Colonic mucosa (tissue), 4 donors: Measurements from ENCODE around the gene EFHC1. TPM values are rescaled to one million over a fixed set of nuclear protein-coding genes. Genes with fewer than 3 reads are reported as not detected.

Source experiments
- DNase-seq: peaks from one replicate; pipeline ENCODE4 v3.0.0-alpha.2; 2020
- H3K27ac ChIP-seq: fragments of 200-600 bp; one replicate; pipeline ENCODE4 v1.8.0; 2021
- H3K27me3 ChIP-seq: fragments of 200-600 bp; one replicate; pipeline ENCODE4 v1.8.0; 2021
- H3K36me3 ChIP-seq: fragments of 200-600 bp; one replicate; pipeline ENCODE4 v1.8.0; 2021
- H3K4me1 ChIP-seq: fragments of 200-600 bp; one replicate; pipeline ENCODE4 v1.8.0; 2021; ENCODE audit warnings: mild to moderate bottlenecking
- H3K4me3 ChIP-seq: fragments of 200-600 bp; one replicate; pipeline ENCODE4 v1.8.0; 2021
- H3K9ac ChIP-seq, 2 donors: one replicate each; pipeline ENCODE4 v1.7.0; 2013; ENCODE audit warnings: control low read depth in 2 of 2, low read depth in 2 of 2, low read length in 2 of 2
- H3K9me3 ChIP-seq: fragments of 200-600 bp; one replicate; pipeline ENCODE4 v1.8.0; 2021
- intact Hi-C: fragments of 100-400 bp; cut with DNase I; formaldehyde crosslinking; loops from one replicate; pipeline ENCODE4 v1.14.1; 2022
- total RNA-seq, 2 donors: library from RNA; stranded (reverse); fragmentation: NEBNext Ultra II Directional in 1 of 2; extraction: Animal tissue kit (Norgen Biotek cat#: 25700) in 1 of 2; gene quantifications; one replicate each; pipeline ENCODE4 v1.2.1, GENCODE V29; 2021
- TF ChIP-seq, protein P1 (sequence below): fragments of 200-600 bp; IDR thresholded peaks from one replicate; pipeline ENCODE4 v1.8.0; 2022; ENCODE audit warnings: antibody characterized with exemption, mild to moderate bottlenecking
- donor health status: healthy.
- donor health status: DM: no; HTN: no; CAD: no.
- donor health status: DM: no; HTN: no; CAD: no.

Gene EFHC1
- total RNA-seq, 2 donors from 2014 or later = 6.2 to 9.5 TPM

DNA sequence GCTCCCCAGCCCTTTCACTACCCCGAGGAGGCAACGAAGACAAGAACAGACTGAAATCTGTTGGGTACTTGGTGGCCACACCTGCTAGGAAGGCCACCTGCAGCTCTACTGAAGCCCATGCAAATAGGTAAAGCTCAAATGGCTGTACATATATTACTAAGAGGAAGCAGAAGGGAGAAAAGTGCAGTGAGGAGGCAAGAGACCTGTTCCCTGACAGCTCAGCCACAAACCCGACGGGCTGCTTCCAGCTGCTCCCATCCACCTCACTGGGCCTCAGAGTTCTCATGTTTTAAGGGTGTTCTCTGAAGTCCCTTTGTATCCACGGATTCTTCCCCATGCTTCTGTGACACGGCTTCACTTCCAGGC is 132.1 kb downstream of the EFHC1 start:
- intact Hi-C loops = loop anchor here (1.0 kb wide), 1 partner anchor 22 kb away; no protein-coding TSS in a partner anchor
- no peaks in the 10 kb centered on the region for H3K36me3 ChIP-seq
- H3K9ac ChIP-seq = peak overlapping the region in 1 of 2 donors; percentile 7
- H3K4me1 ChIP-seq = peaks cover 30% of the 10 kb centered on the region
- no peak for DNase-seq
- no peak overlapping the region for H3K4me3 ChIP-seq
- TF ChIP-seq, protein P1, sequence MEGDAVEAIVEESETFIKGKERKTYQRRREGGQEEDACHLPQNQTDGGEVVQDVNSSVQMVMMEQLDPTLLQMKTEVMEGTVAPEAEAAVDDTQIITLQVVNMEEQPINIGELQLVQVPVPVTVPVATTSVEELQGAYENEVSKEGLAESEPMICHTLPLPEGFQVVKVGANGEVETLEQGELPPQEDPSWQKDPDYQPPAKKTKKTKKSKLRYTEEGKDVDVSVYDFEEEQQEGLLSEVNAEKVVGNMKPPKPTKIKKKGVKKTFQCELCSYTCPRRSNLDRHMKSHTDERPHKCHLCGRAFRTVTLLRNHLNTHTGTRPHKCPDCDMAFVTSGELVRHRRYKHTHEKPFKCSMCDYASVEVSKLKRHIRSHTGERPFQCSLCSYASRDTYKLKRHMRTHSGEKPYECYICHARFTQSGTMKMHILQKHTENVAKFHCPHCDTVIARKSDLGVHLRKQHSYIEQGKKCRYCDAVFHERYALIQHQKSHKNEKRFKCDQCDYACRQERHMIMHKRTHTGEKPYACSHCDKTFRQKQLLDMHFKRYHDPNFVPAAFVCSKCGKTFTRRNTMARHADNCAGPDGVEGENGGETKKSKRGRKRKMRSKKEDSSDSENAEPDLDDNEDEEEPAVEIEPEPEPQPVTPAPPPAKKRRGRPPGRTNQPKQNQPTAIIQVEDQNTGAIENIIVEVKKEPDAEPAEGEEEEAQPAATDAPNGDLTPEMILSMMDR = no peak
- H3K27me3 ChIP-seq = no peaks in the 10 kb centered on the region
- peak overlapping the region; percentile 49 for H3K27ac ChIP-seq
- no peaks in the 10 kb centered on the region for H3K9me3 ChIP-seq

DNA sequence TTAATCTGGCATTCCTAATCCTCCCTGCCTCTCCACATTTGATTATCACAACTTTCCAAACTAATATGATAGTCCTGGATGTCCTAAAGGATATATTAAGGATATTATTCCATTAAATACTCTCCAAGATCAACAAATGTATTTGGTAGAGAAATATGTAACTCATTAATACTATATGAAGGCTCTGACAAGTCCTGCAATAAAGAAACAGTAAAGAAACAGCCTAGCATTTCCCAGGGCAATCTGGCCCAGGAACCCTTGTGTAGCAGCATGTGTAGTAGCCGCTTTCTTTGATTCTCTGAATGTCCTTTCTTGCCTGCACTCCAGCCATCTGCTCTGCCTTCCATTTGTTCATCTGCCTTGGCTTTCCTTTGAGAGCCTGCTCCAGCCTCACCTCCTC is 133.0 kb downstream of the EFHC1 start:
- Histone ChIP-seq H3K9me3 (no peaks in the 10 kb centered on the region), H3K4me3 (no peak overlapping the region), H3K9ac (no peak overlapping the region), H3K36me3 (no peaks in the 10 kb centered on the region), H3K27ac (no peak overlapping the region), H3K27me3 (no peaks in the 10 kb centered on the region), H3K4me1 (peaks cover 21% of the 10 kb centered on the region)
- no peak for DNase-seq
- intact Hi-C loops = no loop called here
- TF ChIP-seq, protein P1 = no peak

DNA sequence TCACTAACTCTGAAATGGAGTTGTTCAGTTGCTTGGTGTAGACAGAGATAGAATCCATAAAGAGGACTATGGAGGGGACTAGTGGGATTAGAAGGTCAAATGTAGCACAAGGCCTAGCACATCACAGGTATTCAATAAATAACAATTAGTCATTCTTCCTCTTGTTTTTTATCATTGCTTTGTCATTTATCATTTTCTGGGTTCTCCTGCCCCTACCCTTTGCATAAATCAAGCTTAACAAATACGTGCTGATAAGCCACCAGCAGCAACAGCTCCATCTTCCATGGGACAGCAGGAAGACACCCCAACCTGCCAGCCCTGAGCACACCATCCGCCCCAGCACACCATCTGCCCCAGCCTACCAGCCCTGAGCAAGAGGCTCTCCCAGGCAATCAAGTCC is 133.6 kb downstream of the EFHC1 start:
- Histone ChIP-seq H3K27me3 (no peaks in the 10 kb centered on the region), H3K4me3 (no peak overlapping the region), H3K4me1 (peaks cover 21% of the 10 kb centered on the region), H3K36me3 (no peaks in the 10 kb centered on the region), H3K9me3 (no peaks in the 10 kb centered on the region), H3K27ac (no peak overlapping the region), H3K9ac (no peak overlapping the region)
- intact Hi-C loops = no loop called here
- DNase-seq = no peak
- TF ChIP-seq, protein P1 = no peak

DNA sequence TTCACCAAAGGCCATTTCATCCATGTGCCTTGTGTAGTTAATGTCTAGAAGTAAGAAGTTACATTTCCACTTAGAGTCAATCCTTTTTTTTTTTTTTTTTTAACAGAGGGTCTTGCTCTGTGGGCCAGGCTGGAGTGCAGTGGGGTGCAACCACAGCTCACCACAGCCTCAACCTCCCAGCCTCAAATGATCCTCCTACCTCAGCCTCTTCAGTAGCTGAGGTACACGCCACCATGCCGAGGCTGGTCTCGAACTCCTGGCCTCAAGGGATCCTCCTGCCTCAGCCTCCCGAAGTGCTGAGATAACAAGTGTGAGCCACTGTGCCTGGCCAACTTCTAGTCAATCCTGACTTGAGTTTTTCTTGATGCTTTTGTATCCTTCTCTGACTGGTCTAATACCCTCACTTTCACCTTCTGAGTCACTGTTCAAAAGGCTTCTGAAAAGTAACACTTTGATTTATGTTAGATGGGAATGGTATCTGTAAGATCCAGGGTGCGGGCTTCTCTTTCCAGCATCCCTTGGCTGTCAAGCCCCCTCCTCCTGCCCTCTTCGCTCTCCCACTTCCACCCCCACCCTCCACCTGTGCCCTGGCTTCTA is 134.6 kb downstream of the EFHC1 start:
- Histone ChIP-seq H3K27ac (no peak overlapping the region), H3K27me3 (no peaks in the 10 kb centered on the region), H3K9me3 (no peaks in the 10 kb centered on the region), H3K9ac (no peak overlapping the region), H3K4me1 (peaks cover 17% of the 10 kb centered on the region), H3K4me3 (no peak overlapping the region), H3K36me3 (no peaks in the 10 kb centered on the region)
- TF ChIP-seq, protein P1 = no peak
- DNase-seq = no peak
- intact Hi-C loops = no loop called here

DNA sequence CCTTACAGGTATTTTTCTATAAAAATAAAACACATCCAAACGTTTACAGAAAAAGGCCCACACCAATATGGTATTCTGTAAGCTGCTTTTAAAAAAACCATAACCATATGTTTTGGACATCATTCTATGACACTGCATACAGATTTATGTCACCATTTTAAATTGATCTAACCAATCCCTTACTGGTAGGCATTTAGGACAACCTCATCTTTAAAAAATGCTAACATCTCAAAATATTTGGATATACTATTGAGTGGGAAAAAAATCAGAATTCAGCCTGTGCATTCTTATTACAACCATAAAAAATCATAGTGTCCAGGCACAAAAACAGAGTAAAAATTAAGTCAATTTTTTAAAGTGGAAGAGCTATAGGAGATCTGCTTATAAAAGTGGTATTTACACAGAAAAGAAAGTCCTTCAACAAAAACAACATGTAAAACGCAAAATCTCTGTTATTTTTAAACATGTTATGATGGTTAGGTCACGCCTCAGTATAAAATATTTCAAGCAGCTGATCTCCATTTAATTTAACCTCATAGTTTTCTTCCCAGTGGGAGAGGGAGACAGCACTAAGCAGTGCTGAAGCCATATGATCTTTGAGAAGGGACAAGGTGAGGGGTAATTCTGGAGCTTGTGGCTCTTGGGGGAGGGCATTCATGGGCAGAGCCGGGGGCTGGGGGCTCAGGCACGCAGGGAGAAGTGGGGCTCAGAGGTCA is 135.5 kb downstream of the EFHC1 start:
- Histone ChIP-seq H3K9ac (no peak overlapping the region), H3K9me3 (no peaks in the 10 kb centered on the region), H3K4me3 (no peak overlapping the region), H3K27ac (no peak overlapping the region), H3K4me1 (peaks cover 14% of the 10 kb centered on the region), H3K36me3 (no peaks in the 10 kb centered on the region), H3K27me3 (no peaks in the 10 kb centered on the region)
- intact Hi-C loops = no loop called here
- TF ChIP-seq, protein P1 = no peak
- DNase-seq = no peak
